Transverse colon (tissue), 4 donors: ENCODE data around the gene DEF6. TPM values are rescaled to one million over a fixed set of nuclear protein-coding genes. Genes with fewer than 3 reads are reported as not detected.

Experiments
- DNase-seq: peaks from one replicate; pipeline ENCODE4 v3.0.0-alpha.2; 2019
- H3K27ac ChIP-seq, 4 donors: fragments of 200-600 bp; sonication (generic); 2 replicates each; pipeline ENCODE4 v1.5.1; 2016 to 2018; ENCODE audit warnings: inconsistent platforms in 4 of 4
- H3K27me3 ChIP-seq: fragments of 200-600 bp; sonication (generic); 2 replicates; pipeline ENCODE4 v1.5.1; 2017; ENCODE audit warnings: inconsistent platforms
- H3K36me3 ChIP-seq, 4 donors: fragments of 200-600 bp; sonication (generic); 2 replicates each; pipeline ENCODE4 v1.5.1; 2017 to 2019; ENCODE audit warnings: inconsistent platforms in 4 of 4
- H3K4me1 ChIP-seq, 4 donors: fragments of 200-600 bp; sonication (generic); 2 replicates each; pipeline ENCODE4 v1.5.1; 2017 to 2020; ENCODE audit warnings: inconsistent platforms in 4 of 4
- H3K4me3 ChIP-seq, 4 donors: fragments of 200-600 bp; sonication (generic); 1 replicate in 1 of 4; 2 replicates in 3 of 4; pipeline versions ENCODE4 v1.5.1 to v1.6.1; 2017 to 2019; ENCODE audit warnings: inconsistent platforms in 4 of 4
- H3K9me3 ChIP-seq, 2 donors: fragments of 200-600 bp; sonication (generic); 2 replicates each; pipeline ENCODE4 v1.5.1; 2017 to 2019; ENCODE audit warnings: inconsistent platforms in 2 of 2
- CTCF ChIP-seq, 5 experiments: fragments of 200-600 bp in 3 of 5; fragments of 450-650 bp in 2 of 5; sonication (generic) in 3 of 5; IDR thresholded peaks; 1 replicate in 2 of 5; 2 replicates in 3 of 5; pipeline ENCODE4 v1.5.1; 2016 to 2017; ENCODE audit warnings: antibody characterized with exemption in 5 of 5, inconsistent platforms in 3 of 5, mild to moderate bottlenecking in 2 of 5, moderate library complexity in 1 of 5
- EP300 ChIP-seq: sonication (generic); formaldehyde crosslinking; IDR thresholded peaks from one replicate; pipeline ENCODE4 v1.6.1; 2017; ENCODE audit warnings: antibody characterized with exemption, low read depth
- POLR2A ChIP-seq: fragments of 450-650 bp; IDR thresholded peaks from one replicate; pipeline ENCODE4 v1.6.1; 2016; ENCODE audit warnings: antibody characterized with exemption, mild to moderate bottlenecking, moderate library complexity
- POLR2AphosphoS5 ChIP-seq, 3 donors: sonication (generic); formaldehyde crosslinking; IDR thresholded peaks; one replicate each; pipeline ENCODE4 v1.6.1; 2016; ENCODE audit warnings: antibody characterized with exemption in 3 of 3
- WGBS, 2 donors: methylation state at CpG; one replicate each; pipeline ENCODE4 v1.1.5; 2018; ENCODE audit warnings: low coverage in 1 of 2; 5-methylcytosine and 5-hydroxymethylcytosine counted together
- in situ Hi-C, 4 donors: fragments of 200-750 bp; cut with MboI; loops; one replicate each; pipeline versions ENCODE4 v1.15.0 to v1.15.1; 2017; ENCODE audit warnings: low sequenced_read_pairs in 3 of 4, low pct_ligation_motif_present in 1 of 4, low pct_unique_long_range_greater_than_20kb in 1 of 4
- intact Hi-C: fragments of 100-400 bp; cut with DNase I; formaldehyde crosslinking; loops from one replicate; pipeline ENCODE4 v1.15.1; 2023; ENCODE audit warnings: low total_unique reads
- total RNA-seq, 4 donors: library from RNA; depleted of rRNA; stranded (reverse); fragments of >200 nt; gene quantifications; one replicate each; pipeline ENCODE4 v1.1.0, GENCODE V29; 2016

Gene DEF6
- total RNA-seq, 4 donors from 2014 or later: 2.6 to 24.5 (median 6.8) TPM

- Histone ChIP-seq H3K4me1 (peaks cover 3 to 27% (median 7%) of the 10 kb centered on the region in 4 donors), H3K27me3 (no peaks in the 10 kb centered on the region), H3K36me3 (no peaks in the 10 kb centered on the region), H3K27ac (peak overlapping the region in 3 of 4 donors; percentile 19 to 35 (median 31)), H3K4me3 (no peak overlapping the region), H3K9me3 (no peaks in the 10 kb centered on the region)
- in situ Hi-C loops (no loop called here), intact Hi-C loops (no loop called here)
- 72 to 73% methylated on average over 3 to 8 of the region's 8 CpGs for WGBS, 2 donors
- DNase-seq: no peak
- TF ChIP-seq POLR2AphosphoS5 (IDR thresholded peaks at IDR 0.05) (no peak), POLR2A (no peak), CTCF (IDR thresholded peaks at IDR 0.05) (no peak), EP300 (no peak)
Measured at GRCh38 chr6:35360349-35361138, 62.9 kb downstream of the DEF6 start.

DNA sequence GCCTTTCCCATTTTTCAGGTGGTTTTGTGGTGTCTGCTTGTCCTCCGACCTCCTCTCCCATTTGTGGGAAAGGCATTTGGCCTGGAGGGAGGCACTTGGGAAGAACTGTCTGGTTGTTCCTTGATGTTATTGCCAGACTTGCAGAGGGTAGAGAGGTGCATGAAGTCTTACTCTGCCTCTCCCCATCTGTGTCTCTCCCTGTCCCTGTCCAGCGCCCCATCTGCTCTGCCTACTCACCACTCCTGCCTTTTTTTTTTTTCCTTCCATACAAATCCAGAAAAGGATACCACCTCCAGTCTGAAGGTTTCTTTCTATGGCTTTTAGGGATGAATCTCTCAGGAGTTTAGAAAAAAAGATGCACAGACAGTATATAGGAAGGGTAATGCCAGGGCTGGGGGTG, 64.6 kb downstream of the DEF6 start:
- H3K4me1 ChIP-seq: peaks cover 3 to 27% (median 7%) of the 10 kb centered on the region in 4 donors
- no peaks in the 10 kb centered on the region for H3K9me3 ChIP-seq
- 94 to 100% methylated on average over 2 of the region's 2 CpGs for WGBS, 2 donors
- in situ Hi-C loops (no loop called here), intact Hi-C loops (no loop called here)
- TF ChIP-seq POLR2A (no peak), EP300 (no peak)
- no peaks in the 10 kb centered on the region for H3K36me3 ChIP-seq
- no peak overlapping the region for H3K27ac ChIP-seq
- H3K4me3 ChIP-seq: no peak overlapping the region
- H3K27me3 ChIP-seq: no peaks in the 10 kb centered on the region
- no peak for DNase-seq

DNA sequence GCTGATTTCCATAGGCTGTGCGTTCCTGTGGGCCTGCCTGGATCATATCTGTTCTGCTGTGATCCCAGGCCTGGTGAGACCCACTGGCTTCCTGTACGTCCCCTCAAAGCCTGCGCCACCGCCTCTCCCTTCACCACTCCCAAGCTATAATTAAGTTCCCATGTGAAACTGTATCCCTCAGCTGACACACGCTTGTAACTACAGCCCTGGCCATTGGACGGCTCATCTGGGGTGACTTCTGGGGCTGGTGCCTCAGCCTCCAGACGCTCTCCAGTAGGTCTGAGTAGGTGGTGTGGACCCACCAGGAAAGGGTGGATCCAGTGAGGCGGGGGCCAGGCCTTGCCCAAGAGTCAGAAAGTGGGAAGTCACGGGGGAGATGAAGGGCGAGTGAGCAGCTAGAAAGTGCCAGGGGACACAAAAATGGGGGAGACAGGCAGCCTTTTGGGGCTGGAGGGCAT, 65.7 kb downstream of the DEF6 start:
- intact Hi-C loops (no loop called here), in situ Hi-C loops (no loop called here)
- H3K4me3 ChIP-seq: no peak overlapping the region
- no peak overlapping the region for H3K27ac ChIP-seq
- DNase-seq: no peak
- TF ChIP-seq CTCF (IDR thresholded peaks at IDR 0.05) (no peak), POLR2AphosphoS5 (IDR thresholded peaks at IDR 0.05) (no peak)
- H3K9me3 ChIP-seq: no peaks in the 10 kb centered on the region
- H3K27me3 ChIP-seq: no peaks in the 10 kb centered on the region
- WGBS, 2 donors: 86 to 100% methylated on average over 1 to 10 of the region's 10 CpGs
- H3K36me3 ChIP-seq: no peaks in the 10 kb centered on the region
- H3K4me1 ChIP-seq: peaks cover 3 to 24% (median 9%) of the 10 kb centered on the region in 4 donors

- Histone ChIP-seq H3K9me3 (no peaks in the 10 kb centered on the region), H3K4me3 (no peak overlapping the region), H3K27me3 (no peaks in the 10 kb centered on the region), H3K4me1 (peaks cover 5 to 31% (median 18%) of the 10 kb centered on the region in 4 donors), H3K36me3 (no peaks in the 10 kb centered on the region), H3K27ac (no peak overlapping the region)
- intact Hi-C loops (no loop called here), in situ Hi-C loops (no loop called here)
- TF ChIP-seq POLR2A: no peak
- TF ChIP-seq CTCF (IDR thresholded peaks at IDR 0.05): no peak
- no peak for TF ChIP-seq EP300
- TF ChIP-seq POLR2AphosphoS5 (IDR thresholded peaks at IDR 0.05): no peak
- DNase-seq: no peak
- WGBS, 2 donors: 92 to 100% methylated on average over 4 to 6 of the region's 6 CpGs
Measured at GRCh38 chr6:35365594-35366203, 68.1 kb downstream of the DEF6 start.
